ENCODE measurements around the gene KRTAP5-3.
A peak's percentile ranks its signal among the peaks of the same experiment; 100 is the strongest.
"Not testable (repeated sequence)": the region's sequence is repeated elsewhere in the genome, so short reads cannot be mapped to it uniquely, and the experiment has no call there.

KRTAP5-3 gene

DNA sequence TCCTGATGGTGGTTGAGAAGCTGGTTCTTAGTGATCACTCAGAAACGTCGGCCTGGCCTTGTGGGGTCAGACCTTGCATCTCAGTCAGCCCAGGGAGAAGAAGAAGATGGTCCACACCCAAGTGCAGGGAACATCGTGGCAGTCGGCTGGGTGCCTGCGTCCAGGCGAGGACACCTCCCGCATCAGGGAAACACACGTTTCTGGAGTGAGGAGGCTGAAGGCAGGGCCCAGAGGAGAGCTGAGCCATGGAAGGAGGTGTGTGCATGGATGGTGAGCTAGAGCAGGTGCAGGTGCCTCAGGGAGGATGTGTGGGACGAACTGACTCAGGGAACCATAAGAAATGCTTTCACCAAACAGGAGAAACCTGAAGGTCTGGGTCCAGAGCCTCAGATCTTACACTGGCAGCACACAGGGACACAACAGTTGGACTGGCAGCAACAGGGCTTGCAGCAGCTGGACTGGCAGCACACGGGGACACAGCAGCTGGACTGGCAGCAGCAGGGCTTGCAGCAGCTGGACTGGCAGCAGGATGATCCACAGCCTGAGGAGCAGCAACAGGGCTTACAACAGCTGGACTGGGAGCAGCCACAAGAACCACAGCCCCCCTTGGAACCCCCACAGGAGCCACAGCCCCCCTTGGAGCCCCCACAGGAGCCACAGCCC, 10.8 kb downstream of the KRTAP5-3 start:
- no peaks in the 10 kb centered on the region for H3K9me3 ChIP-seq
- no peaks in the 10 kb centered on the region for H3K4me1 ChIP-seq (ENCODE audit: control insufficient read depth in 1 of 2, insufficient read depth in 1 of 2, low read depth in 1 of 2, low read length in 1 of 2)
- TF ChIP-seq, protein P1, sequence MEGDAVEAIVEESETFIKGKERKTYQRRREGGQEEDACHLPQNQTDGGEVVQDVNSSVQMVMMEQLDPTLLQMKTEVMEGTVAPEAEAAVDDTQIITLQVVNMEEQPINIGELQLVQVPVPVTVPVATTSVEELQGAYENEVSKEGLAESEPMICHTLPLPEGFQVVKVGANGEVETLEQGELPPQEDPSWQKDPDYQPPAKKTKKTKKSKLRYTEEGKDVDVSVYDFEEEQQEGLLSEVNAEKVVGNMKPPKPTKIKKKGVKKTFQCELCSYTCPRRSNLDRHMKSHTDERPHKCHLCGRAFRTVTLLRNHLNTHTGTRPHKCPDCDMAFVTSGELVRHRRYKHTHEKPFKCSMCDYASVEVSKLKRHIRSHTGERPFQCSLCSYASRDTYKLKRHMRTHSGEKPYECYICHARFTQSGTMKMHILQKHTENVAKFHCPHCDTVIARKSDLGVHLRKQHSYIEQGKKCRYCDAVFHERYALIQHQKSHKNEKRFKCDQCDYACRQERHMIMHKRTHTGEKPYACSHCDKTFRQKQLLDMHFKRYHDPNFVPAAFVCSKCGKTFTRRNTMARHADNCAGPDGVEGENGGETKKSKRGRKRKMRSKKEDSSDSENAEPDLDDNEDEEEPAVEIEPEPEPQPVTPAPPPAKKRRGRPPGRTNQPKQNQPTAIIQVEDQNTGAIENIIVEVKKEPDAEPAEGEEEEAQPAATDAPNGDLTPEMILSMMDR (IDR thresholded peaks at IDR 0.05) = no peak
- no peak overlapping the region for H3K27ac ChIP-seq
- H3K27me3 ChIP-seq = peaks cover 100% of the 10 kb centered on the region
- no peak overlapping the region for H3K4me3 ChIP-seq (ENCODE audit: low read depth in 1 of 2, low read length in 1 of 2)
- H3K36me3 ChIP-seq = no peaks in the 10 kb centered on the region

DNA sequence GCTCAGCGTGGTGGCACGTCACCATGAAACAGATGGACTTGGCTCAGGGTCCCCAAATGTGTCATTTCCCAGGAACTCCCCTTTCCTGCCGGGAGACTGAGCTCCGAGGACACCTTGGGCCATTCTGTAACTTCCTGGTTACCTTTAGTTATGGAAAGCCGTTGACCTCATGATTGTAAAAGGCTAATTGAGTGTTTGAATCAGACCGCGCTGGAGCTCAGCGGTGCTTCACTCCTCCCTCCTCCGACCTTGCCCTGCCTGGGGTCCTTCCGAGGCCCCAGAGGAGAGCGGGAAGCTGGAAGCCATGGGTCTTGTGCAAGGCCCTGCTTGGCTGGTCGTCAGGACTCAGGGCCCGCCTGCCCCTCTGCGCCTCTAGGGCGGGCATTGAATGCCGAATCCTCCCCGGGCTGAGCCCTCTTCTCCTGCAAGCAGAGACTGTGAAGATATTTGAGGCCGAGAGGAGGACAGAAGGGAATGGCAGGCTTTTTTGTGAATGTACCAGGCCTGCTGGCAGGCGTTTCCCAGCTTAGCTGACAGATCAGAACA, 11.6 kb downstream of the KRTAP5-3 start:
- peaks cover 100% of the 10 kb centered on the region for H3K27me3 ChIP-seq
- H3K27ac ChIP-seq; H3K4me3 ChIP-seq (ENCODE audit: low read depth in 1 of 2, low read length in 1 of 2); H3K9me3 ChIP-seq; H3K36me3 ChIP-seq; H3K4me1 ChIP-seq (ENCODE audit: control insufficient read depth in 1 of 2, insufficient read depth in 1 of 2, low read depth in 1 of 2, low read length in 1 of 2): not testable (repeated sequence)

DNA sequence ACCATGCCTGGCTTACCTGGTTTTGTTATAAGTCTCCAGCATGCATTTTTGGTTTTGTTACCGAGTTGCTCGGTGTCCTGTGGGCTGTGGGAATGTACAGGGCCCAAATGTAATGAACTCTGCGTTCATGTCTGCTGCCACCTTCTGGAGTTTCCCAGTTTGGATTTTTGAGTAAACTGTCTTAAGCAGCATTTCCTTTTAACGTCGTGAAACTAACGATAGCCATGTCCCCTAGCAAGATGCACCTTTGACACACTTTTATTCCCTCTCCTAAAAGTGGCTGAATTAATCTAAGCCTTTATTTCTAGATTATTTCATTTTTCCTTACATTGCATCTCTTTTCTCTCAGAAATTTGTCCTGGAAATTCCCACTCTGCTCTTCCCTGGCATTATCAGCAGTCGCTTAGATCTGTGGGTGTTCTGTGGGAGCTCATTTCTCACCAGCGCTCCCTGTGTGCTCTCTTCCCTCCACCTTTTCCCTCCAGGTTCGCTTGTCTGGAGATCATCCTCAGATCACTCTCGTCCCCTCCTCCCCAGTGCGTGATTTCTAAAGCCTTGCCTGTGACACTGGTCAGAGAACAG, 12.2 kb downstream of the KRTAP5-3 start:
- H3K27me3 ChIP-seq = peaks cover 100% of the 10 kb centered on the region
- H3K27ac ChIP-seq; H3K4me3 ChIP-seq (ENCODE audit: low read depth in 1 of 2, low read length in 1 of 2); H3K9me3 ChIP-seq; H3K36me3 ChIP-seq; H3K4me1 ChIP-seq (ENCODE audit: control insufficient read depth in 1 of 2, insufficient read depth in 1 of 2, low read depth in 1 of 2, low read length in 1 of 2): not testable (repeated sequence)

DNA sequence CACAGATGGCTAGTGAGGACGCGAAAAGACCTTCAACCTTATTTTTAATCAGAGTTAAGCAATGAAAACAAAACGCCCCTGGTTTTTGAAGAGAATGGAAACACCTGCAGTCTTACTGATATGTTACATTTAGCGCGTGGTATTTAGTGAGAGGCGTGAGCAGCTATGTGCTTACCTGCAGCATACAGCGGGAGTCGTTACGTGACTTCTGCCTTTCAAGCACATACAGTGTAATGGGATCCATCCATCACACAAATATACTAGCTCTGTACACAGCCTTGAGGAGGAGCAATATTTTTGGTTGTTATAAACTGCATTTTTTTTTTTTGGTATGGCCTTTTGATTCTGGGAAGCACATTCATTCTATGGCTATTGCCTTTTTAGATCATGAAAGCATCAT, 15.6 kb downstream of the KRTAP5-3 start:
- Histone ChIP-seq H3K9me3 (no peaks in the 10 kb centered on the region), H3K27ac (no peak overlapping the region), H3K4me1 (ENCODE audit: control insufficient read depth in 1 of 2, insufficient read depth in 1 of 2, low read depth in 1 of 2, low read length in 1 of 2) (peaks cover 8 to 9% of the 10 kb centered on the region in 2 experiments), H3K4me3 (ENCODE audit: low read depth in 1 of 2, low read length in 1 of 2) (no peak overlapping the region), H3K36me3 (no peaks in the 10 kb centered on the region), H3K27me3 (peaks cover 78% of the 10 kb centered on the region)
- TF ChIP-seq, protein P1 (IDR thresholded peaks at IDR 0.05) = no peak

GRCh38 chr11:1589996-1590395, 18.3 kb downstream of the KRTAP5-3 start:
- TF ChIP-seq, protein P1 (IDR thresholded peaks at IDR 0.05) = no peak
- Histone ChIP-seq H3K27me3 (peaks cover 76% of the 10 kb centered on the region), H3K4me1 (ENCODE audit: control insufficient read depth in 1 of 2, insufficient read depth in 1 of 2, low read depth in 1 of 2, low read length in 1 of 2) (peaks cover 8 to 9% of the 10 kb centered on the region in 2 experiments), H3K9me3 (no peaks in the 10 kb centered on the region), H3K27ac (no peak overlapping the region), H3K4me3 (ENCODE audit: low read depth in 1 of 2, low read length in 1 of 2) (no peak overlapping the region), H3K36me3 (no peaks in the 10 kb centered on the region)

GRCh38 chr11:1589191-1589963, 18.9 kb downstream of the KRTAP5-3 start:
- H3K4me1 ChIP-seq (ENCODE audit: control insufficient read depth in 1 of 2, insufficient read depth in 1 of 2, low read depth in 1 of 2, low read length in 1 of 2); H3K4me3 ChIP-seq (ENCODE audit: low read depth in 1 of 2, low read length in 1 of 2); H3K36me3 ChIP-seq; H3K9me3 ChIP-seq: not testable (repeated sequence)
- H3K27me3 ChIP-seq = peaks cover 76% of the 10 kb centered on the region
- peak overlapping the region; percentile 32 for H3K27ac ChIP-seq

- no peak overlapping the region for H3K27ac ChIP-seq
- H3K36me3 ChIP-seq = no peaks in the 10 kb centered on the region
- H3K9me3 ChIP-seq = no peaks in the 10 kb centered on the region
- H3K4me1 ChIP-seq (ENCODE audit: control insufficient read depth in 1 of 2, insufficient read depth in 1 of 2, low read depth in 1 of 2, low read length in 1 of 2) = peaks cover 8 to 9% of the 10 kb centered on the region in 2 experiments
- no peak overlapping the region for H3K4me3 ChIP-seq (ENCODE audit: low read depth in 1 of 2, low read length in 1 of 2)
- peaks cover 69% of the 10 kb centered on the region for H3K27me3 ChIP-seq
- TF ChIP-seq, protein P1 (IDR thresholded peaks at IDR 0.05) = no peak
Observed at GRCh38 chr11:1586699-1587098, 21.6 kb downstream of the KRTAP5-3 start.

DNA sequence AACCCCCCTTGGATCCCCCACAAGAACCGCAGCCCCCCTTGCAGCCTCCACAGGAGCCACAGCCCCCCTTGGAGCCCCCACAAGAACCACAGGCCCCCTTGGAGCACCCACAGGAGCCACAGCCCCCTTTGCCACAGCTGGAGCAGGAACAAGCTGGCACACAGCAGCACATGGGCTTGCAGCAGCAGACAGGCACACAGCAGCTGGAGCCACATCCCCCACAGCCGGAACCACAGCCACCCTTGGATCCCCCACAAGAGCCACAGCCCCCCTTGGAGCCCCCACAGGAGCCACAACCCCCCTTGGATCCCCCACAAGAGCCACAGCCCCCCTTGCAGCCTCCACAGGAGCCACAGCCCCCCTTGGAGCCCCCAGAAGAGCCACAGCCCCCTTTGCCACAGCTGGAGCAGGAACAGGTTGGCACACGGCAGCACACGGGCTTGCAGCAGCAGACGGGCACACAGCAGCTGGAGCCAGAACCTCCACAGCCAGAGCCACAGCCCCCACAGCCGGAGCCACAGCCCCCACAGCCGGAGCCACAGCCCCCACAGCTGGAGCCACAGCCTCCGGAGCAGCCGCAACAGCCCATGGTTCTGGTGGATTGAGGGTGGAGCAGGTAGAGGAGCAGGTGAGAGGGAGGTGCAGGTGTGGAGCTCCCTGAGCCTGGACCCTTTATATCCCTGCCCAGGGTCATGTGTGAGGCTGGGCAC, 23.4 kb downstream of the KRTAP5-3 start, which contains the start of gene KRTAP5-1:
KRTAP5-1 (minus strand) TSS at position 623 of the 710 bp plus-strand sequence; CDS start at position 589, 34 bp downstream.
- not testable (repeated sequence) for H3K4me3 ChIP-seq (ENCODE audit: low read depth in 1 of 2, low read length in 1 of 2); H3K27ac ChIP-seq; H3K4me1 ChIP-seq (ENCODE audit: control insufficient read depth in 1 of 2, insufficient read depth in 1 of 2, low read depth in 1 of 2, low read length in 1 of 2); H3K36me3 ChIP-seq; H3K9me3 ChIP-seq
- peaks cover 57% of the 10 kb centered on the region for H3K27me3 ChIP-seq

GRCh38 chr11:1582909-1583308, 25.4 kb downstream of the KRTAP5-3 start:
- not testable (repeated sequence) for H3K9me3 ChIP-seq; H3K4me1 ChIP-seq (ENCODE audit: control insufficient read depth in 1 of 2, insufficient read depth in 1 of 2, low read depth in 1 of 2, low read length in 1 of 2); H3K27ac ChIP-seq; H3K36me3 ChIP-seq; H3K4me3 ChIP-seq (ENCODE audit: low read depth in 1 of 2, low read length in 1 of 2)
- peaks cover 58% of the 10 kb centered on the region for H3K27me3 ChIP-seq
